ENCODE results near the gene CXCR2.

DNA sequence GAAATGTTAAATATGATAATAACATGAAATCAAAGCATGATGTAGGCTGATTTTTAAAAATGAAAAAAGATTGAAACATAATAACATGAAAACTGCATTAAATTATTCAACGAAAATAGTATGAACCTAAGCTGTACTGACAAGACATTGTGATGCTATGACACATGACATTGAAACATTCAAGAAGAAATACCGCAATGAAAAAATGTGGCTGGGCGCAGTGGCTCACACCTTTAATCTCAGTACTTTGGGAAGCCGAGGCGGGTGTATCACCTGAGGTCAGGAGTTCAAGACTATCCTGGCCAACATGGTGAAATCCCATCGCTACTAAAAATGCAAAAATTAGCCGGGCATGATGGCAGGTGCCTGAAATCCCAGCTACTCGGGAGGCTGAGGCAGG, 26.3 kb downstream of the CXCR2 start:
- TF ChIP-seq, protein P1, sequence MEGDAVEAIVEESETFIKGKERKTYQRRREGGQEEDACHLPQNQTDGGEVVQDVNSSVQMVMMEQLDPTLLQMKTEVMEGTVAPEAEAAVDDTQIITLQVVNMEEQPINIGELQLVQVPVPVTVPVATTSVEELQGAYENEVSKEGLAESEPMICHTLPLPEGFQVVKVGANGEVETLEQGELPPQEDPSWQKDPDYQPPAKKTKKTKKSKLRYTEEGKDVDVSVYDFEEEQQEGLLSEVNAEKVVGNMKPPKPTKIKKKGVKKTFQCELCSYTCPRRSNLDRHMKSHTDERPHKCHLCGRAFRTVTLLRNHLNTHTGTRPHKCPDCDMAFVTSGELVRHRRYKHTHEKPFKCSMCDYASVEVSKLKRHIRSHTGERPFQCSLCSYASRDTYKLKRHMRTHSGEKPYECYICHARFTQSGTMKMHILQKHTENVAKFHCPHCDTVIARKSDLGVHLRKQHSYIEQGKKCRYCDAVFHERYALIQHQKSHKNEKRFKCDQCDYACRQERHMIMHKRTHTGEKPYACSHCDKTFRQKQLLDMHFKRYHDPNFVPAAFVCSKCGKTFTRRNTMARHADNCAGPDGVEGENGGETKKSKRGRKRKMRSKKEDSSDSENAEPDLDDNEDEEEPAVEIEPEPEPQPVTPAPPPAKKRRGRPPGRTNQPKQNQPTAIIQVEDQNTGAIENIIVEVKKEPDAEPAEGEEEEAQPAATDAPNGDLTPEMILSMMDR (conservative IDR thresholded peaks at IDR 0.05 in 1 of 2, IDR thresholded peaks at IDR 0.05 in 1 of 2; ENCODE audit: extremely low read depth in 1 of 2, insufficient read depth in 1 of 2, low read depth in 1 of 2, low read length in 2 of 2), result no peak
- no peak for TF ChIP-seq EZH2 (IDR thresholded peaks at IDR 0.05; ENCODE audit: borderline replicate concordance, low read length)

All from mammary epithelial cell (primary cell).